NCI-H2081 treated with DMSO at 0.1 percent for 48 hours (cell line): Measurements from ENCODE around the gene SH3PXD2A.

Experiments used
- DNase-seq: peaks from one replicate; lab custom pipeline; 2025; lab: John Stamatoyannopoulos, UW

SH3PXD2A gene

DNA sequence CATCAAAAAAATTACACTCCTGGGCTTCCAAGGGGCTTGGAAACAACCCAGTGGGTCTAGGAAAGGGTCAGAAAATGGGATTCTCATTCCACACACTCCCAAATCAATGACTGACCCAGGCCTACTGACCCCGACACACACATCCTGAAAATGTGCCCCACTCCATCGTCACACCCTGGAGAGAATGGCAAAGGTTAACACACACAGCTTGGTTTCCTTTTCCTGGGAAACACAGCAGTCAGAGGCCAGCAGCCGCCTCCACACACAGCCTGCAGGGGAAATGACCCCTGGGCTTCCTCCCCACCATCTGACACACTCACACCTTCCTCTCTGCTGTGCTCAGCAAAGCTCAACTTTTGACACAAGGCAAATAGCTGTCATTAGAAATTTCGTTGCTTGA, 42.9 kb downstream of the SH3PXD2A start:
- no peak for DNase-seq

DNA sequence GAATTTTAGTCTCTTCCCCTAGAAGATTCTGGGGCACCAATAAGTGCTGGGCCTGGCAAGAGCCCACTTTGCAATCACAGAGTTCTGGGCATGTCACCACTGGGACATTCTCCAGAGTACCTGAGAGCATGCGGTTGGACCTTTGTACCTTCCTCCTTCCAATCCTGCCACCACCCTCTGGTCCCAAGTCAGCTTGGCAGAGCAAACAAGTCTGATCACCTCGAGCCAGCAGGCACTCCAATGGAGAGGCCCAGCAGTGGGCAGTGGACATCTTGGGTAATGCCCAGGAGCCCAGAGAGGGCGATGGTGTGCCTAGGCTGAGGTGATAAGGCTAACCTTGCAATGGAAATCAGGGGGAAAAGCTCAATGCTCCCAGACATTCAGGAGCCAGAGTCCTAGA, 43.4 kb downstream of the SH3PXD2A start:
- DNase-seq, result no peak

DNA sequence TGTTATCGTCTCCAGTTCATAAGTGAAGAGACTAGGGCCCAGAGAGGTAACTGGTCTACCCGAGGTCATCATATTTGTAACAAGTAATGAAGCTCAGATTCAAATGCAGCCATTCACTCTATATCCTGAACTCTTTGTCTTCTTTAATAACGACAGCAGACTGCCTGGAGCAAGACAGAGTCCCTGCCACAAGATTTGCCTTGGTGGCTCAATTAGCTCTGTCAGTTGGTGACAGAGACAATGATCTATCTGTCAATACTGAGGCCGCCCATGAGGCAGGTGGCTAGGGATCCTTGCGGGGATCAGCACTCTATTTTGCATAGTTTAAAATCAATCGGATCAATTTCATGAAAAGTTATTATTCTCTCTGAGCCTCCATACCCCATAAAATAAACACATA, 43.9 kb downstream of the SH3PXD2A start:
- DNase-seq, result no peak

DNA sequence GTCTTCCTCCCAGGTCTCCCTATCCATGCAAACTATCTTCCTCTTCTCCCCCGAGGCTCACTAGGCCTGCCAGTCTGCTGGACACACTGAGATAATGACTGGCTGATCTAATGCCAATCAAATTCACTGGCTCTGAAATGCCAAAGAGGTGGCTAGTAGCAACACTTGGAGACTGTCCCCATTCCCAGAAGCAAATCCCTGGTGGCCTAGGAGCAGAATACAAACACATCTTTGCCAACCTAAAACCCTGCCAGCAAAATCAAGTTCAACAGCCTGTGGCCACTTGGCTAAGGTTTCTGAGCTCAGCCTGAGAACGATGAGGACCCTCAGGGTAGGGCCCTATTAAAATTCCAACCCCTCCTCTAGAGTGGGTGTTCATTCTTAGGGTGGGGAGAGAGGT, 46.6 kb downstream of the SH3PXD2A start:
- DNase-seq, result no peak

DNA sequence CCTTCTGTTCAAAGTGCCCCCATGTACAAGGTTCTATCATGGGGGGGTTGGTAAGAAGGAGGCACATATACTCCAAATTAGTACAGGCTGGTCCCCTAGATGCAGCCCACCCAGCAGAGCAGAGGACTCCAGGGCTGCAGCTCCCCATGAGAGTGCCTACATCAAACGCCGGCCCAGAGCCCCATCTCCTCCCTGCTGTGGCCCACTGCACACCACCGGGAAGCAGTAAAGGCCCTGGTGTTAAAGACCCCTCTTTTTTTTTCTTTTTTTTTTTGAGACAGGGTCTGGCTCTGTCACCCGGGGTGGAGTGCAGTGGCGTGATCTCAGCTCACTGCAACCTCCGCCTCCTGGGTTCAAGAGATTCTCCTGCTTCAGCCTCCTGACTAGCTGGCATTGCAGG, 47.4 kb downstream of the SH3PXD2A start:
- no peak for DNase-seq

DNA sequence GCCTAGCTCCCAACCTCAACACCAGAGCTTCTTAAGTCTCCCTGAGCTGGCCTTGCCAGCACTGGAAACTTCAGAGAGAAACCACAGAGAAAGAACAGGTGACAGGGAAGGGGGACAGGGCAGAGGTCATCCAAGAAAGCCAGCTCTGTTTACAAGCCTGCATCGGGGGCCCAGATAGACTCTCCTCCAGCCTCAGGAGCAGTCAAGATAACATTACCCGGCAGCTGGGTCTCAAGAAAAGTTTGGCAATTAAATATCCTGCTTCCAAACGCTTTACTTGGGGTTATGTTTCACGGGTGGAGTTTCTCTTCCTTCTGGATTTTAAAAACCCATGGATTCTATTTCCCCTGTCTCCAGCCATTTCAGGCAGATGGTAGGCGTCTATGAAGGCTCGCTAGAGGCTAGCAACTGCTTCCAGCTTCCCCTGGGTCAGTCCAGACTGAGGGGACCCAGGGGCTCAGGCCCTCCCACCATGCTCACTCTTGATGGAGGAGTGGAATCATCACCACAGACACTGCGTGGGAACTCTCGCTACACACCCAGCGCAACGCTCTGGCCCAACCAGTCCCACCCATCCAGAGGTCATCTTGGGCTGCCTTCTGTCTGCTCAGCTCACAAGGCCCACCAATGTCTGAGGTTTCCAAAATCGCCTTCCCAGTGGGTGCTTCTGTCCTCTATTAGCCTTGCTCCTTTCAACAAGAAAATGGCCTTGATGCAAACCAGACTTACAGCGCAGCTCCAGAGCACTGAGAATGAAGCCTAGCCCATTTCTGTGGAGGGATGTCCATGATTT, 48.8 kb downstream of the SH3PXD2A start:
- DNase-seq, result no peak

DNA sequence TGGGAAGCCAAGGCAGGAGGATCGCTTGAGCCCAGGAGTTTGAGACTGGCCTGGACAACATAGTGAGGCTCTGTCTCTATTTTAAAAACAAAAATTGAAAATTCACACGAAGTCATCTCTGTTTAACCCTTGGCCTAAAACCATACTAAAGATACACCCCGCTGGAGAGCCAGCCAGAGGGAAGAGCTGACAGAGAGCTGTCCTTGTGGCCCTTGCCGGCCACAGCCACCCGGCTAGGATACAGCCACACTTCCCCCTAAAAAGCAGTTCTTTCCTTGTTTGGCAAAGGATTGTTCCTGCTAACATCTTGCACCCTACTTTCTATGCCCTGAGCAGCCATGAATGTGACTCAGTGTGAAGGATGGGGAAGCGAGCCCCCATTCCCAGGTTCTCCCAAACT, 49.6 kb downstream of the SH3PXD2A start:
- no peak for DNase-seq

DNA sequence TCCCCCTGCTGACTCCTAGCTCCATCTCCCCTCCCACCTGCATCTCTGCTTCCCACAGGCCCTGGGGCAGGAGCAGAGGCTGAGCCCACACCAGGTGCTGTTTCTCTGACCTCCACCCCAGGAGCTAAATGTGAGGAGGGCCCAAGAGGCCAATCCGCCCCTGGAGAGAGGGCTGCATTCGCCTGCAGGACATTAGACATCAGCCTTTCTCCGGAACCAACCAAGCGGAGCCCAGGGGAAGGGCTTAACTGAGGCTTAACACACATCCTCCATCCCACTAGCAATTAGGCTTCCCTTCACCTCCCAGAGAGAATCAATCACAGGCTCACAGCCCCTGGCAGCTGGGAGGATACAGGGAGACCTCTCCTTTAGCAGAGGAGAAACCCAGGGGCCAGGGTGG, 50.5 kb downstream of the SH3PXD2A start:
- DNase-seq, result no peak

DNA sequence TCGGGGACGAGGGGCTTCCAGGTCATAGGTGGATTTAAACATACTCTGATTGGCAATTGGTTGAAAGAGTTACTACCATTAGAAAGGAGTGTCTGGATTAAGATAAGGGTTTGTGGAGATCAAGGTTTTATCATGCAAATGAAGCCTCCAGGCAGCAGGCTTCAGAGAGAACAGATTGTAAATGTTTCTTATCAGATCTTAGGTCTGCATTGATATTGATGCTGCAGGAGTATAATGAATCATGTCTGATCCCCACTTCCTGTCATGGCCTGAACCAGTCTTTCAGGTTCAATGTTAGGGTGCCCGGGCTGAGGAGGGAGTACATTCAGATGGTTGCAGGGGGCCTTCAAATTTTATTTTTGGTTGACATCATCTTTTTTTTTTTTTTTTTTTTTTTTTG, 51.4 kb downstream of the SH3PXD2A start:
- no peak for DNase-seq

DNA sequence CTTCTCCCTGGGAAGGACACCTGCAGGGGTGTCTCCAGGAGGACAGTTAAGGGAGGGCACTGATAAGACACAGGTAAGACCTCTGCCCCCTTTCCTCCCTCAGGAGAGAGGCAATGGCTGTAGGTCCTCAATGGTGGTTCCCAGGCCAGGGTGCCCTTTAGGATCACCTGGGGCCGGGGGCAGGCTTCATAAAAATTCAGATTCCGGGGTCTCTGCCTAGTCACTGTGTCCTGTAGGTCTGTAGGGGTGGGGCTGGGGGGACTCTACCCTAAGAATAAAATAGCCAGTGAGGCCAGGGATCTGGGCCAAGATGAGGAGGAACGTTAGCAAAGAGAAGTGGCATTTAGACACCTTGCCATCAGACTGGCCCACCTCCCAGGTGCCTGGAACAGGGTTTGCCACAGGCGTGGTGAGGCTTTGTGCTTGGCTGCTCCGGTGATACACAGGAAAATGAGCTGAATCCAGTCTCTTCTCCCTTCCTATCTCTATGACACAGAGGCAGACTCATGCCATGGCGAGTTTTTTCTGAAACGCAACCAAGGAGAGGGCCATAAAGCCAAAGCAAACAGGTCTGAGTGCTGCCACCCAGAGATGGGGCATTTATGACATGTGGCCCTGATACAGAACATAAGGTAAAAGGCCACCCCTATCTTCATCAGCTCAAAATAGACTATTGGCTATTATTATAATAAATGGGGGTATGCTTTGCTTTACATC, 52.6 kb downstream of the SH3PXD2A start:
- DNase-seq, result no peak

DNA sequence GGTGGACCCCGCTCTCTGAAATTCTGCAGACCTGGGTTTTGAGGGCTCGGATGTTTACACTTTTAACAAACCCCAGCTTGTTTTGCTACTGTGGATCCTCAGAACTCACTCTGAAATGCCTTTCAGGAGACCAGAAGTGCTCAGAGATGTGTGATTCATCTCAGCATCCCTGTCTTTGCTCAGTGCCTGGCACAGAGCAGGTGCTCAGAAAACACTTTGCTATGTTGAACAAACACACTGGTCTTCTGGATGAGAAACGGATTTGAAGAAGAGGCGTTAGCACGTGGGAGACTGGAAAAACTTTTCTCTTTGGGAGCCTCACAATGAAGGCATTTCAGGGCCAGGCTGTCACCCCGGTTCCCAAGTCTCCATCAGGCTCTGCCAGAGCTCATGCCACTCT, 53.3 kb downstream of the SH3PXD2A start:
- no peak for DNase-seq

DNA sequence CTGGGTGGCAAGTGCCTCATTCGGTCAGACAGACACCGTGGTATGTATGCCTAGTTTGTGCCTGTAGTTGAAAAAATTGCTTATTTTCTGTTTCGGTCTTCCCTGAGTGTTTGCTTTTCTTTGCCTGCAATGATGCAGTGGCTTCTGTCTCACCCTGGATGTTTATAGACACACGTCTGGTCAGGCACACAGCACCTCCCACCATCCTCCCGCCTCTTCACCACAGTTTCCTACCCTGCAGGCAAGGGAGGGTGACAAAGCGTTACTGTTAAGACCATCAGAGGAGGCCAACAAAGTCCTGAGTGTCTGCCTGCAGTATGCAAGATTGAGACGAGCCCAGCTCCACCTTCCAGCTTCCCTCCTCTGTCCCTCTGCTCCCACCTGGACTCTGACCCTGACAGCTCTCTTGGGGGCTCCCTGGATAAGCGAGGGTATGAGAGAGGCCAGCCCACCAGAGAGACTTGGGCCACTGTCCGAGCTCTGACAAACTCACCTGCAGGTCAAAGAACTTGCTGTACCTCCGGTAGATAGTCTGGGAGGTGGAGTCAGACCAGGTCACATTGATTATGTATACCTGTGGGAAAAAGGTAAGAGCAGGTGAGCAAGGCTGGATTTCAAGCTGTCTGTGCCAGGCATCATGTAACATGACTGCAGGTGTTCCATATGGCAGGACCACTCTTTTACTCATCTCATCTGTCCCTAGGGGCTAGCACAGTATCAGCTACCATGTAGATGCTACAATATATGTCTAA, 54.4 kb downstream of the SH3PXD2A start:
- no peak for DNase-seq

DNA sequence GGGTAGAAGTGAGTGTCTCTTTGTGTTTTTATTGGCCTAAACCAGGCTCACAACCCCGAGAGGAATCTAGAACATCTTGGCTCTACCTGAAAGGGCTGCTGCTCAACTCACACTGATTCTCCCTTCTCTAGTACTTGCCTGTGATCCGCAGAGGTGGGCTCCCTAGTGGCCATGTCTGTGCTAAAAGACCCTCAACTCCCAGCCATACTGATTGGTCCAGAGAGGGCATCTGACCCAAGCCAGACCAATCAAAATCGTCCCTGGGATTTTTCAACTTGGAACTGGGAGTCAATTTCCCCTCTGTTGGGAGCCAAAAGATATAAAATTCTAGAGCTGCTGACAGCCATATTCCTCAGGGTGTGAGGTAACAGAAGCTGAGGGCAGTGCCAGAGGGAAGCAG, 55.3 kb downstream of the SH3PXD2A start:
- DNase-seq, result no peak

DNA sequence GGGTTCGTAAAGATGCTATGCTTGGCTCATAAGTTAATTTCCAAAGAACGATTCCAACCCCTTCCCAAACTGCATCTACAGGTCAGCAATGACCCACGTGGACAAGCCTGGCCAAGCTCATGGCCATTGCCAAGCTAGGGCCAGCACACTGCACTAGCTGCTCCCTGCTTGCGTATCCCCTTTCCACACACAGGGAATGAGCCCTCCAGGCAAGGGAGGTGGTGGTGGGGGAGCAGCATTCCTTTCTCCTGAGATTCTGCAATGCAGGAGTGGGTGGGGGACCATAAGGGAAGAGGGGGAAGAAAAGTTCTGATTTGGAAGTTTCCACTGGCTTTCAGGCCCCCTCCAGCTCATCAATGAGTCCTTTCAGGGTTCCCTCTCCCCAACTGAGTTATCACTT, 56.0 kb downstream of the SH3PXD2A start:
- no peak for DNase-seq

DNA sequence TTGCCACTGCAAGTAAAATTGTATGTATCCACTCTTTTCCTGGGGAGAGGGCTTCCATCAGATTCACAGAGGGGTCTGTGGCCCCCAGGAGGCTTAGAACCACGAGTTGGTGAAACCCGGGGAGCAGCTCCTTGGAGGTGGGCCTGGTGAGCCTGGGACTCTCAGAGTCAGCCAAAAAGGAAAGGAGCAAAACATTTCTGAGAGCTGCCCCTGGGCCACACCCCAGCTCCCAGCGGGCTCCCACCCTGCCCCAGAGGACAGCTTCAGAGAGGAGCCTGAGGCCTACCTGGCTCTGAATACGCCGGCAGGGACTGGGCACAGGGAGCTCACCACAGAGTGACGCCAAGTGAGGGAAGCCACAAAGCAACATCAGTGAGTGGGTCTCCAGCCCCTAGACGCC, 56.9 kb downstream of the SH3PXD2A start:
- no peak for DNase-seq

DNA sequence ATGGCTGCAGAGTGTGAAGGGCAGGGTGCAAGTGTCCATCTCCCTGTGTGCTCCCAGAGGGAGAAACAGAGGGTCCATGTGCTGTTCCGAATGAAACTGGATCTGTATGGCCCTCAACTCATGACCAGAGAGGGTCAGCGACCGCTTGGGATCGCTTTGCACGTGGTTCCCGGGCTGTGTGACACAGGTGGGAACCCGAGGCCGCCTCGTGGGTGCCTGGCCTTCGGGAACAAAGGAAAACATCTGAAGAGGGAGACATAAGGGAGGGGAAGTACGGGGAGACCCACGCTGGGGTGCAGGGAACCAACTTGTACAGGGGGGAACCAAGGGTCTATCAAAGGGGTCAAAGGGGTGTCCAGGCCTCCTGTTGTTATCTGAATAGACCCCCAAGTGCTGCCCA, 57.5 kb downstream of the SH3PXD2A start:
- DNase-seq, result no peak

DNA sequence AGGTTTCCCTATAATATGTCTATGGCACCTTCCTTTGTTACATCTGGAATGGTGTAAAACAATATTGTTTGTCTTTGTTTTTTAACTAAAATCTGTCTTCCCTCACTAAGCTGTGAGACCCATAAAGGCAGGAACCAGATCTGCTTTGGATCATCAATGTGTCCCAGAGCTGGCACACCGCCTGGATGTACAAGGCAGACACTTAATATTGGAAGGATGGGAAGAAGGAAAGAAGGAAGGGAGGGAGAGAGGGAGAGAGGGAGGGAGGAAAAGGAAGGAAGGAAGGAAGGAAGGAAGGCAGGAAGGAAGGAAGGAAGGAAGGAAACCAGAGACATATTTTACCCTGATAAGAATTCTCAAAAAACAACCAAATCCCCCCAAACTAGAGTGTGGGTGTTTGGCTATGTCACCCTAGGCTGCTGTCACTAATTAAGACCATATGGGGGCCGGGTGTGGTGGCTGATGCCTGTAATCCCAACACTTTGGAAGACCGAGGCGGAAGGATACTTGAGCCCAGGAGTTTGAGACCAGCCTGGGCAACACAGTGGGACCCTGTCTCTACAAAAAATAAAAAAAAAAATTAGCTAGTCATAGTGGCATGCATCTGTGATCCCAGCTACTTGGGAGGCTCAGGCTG, 59.6 kb downstream of the SH3PXD2A start:
- DNase-seq, result no peak

DNA sequence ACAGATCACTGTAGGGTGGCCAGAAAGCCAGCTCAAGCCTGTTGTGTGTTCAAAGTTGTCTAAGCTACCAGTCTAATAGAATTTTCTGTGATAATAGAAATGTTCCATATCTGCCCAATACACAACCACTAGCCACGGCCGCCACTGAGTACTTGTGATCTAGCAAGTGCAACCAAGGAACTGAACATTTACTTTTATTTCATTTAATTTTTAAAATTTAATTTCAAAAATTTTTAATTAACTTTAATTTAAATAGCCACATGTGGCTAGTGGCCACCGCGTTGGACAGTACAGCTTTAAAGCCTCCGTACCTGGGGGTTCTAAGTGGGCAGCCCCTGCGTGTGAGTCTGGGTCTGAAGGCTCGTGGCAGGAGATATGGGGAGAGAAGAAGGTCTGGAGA, 60.4 kb downstream of the SH3PXD2A start:
- DNase-seq, result no peak

DNA sequence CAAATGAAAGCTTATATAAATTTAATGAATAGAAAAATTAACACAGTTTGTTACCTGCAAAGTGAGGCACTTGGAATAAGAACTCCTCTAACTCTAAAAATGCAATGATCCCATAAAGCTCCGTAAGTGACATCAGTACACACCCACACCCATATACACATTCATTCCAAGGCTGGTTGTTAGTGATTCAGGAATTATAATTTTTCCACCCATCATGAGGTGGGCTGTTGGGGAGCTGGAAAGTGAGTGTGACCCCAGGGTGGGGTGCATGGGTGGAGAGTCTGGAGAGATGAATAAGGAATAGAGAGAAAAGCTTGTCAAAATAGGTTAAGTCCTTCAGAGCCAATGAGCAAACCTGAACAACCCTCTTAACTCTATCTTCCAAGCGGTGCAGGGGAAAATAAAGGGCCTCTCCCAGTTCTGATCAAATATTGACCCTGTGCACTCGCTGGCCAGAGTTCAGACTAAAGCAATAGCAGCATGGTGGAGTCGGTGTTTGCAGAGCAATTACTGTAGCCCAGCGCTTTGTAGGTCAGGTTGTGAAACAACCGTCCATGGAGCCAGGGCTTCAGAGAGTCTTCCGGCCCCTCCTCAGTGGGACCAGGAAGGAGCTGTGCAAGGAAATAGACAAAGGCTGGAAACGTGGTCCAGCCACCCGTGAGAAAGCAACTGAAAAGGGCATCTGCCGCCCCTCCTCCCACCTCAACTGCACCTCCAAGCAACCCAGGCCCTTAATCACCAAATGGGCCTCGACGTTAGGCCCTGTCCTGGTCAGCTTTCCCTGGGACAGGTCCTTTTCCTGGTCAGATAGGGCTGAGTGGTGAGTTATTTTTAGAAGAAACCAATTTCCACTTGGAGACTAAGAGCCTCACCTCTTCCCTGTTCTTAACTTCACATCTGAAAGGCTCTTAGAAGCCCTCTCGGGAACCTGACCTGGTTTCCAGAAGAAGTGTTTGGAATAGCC, 61.2 kb downstream of the SH3PXD2A start:
- DNase-seq, result no peak

DNA sequence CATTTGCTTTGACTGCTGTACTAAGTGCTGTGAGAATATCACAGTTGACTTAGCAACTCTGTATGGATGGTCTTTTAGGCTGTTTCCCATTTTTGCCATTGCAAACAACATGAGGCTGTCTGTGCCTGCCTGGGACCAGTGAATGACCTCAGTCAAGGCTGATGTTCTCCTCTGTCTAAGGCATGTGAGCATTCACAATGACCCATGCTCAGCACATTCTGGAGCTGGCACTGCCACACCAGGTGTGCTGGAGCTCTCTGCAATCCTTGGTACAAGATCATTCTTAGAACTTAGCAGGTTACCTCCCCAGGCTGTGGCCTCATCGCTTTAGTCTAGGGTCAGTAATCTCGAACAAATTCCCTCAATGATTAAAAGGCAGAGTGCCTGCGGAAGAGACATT, 61.9 kb downstream of the SH3PXD2A start:
- no peak for DNase-seq

DNA sequence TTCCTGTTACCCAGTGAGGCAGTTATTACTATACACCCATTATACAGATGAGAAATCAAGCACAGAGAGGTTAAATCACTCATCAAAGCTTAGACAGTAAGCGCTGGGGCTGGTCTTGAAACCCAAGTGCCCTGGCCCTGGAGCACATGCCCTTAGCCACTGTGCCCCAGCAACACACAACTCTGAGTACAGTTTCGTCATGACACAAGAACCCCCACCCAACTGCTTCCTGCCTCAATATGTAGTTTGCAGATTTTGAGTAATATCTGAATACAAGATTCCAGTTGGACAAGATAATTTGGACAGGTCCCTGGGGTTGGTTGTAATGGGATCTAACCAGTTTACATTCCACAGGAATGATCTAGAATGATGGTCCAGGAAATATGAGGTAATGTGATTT, 62.8 kb downstream of the SH3PXD2A start:
- no peak for DNase-seq
